Parathyroid adenoma (tissue), 2 donors: ENCODE measurements around the gene BRD3.

Experiments
- H2AFZ ChIP-seq: fragments of 300-600 bp; sonication (generic); one replicate; pipeline ENCODE4 v1.7.0; 2017; ENCODE audit warnings: antibody characterized with exemption, mild to moderate bottlenecking
- H3K27ac ChIP-seq: fragments of 300-600 bp; sonication (generic); one replicate; pipeline ENCODE4 v1.7.0; 2017
- H3K27me3 ChIP-seq: fragments of 300-600 bp; sonication (generic); one replicate; pipeline ENCODE4 v1.7.0; 2017; ENCODE audit warnings: low read length; ENCODE audit not compliant: control insufficient read depth, insufficient read depth
- H3K36me3 ChIP-seq: fragments of 300-600 bp; sonication (generic); one replicate; pipeline ENCODE4 v1.7.0; 2017; ENCODE audit warnings: low read length; ENCODE audit not compliant: control insufficient read depth, insufficient read depth
- H3K4me1 ChIP-seq: fragments of 300-600 bp; sonication (generic); one replicate; pipeline ENCODE4 v1.7.0; 2017; ENCODE audit warnings: control low read depth
- H3K4me2 ChIP-seq: fragments of 300-600 bp; sonication (generic); one replicate; pipeline ENCODE4 v1.7.0; 2017; ENCODE audit warnings: low read length
- H3K4me3 ChIP-seq: fragments of 300-600 bp; sonication (generic); one replicate; pipeline ENCODE4 v1.7.0; 2017; ENCODE audit warnings: low read depth, low read length
- H3K79me2 ChIP-seq: fragments of 300-600 bp; sonication (generic); one replicate; pipeline ENCODE4 v1.7.0; 2017; ENCODE audit warnings: control low read depth
- H3K9ac ChIP-seq: fragments of 300-600 bp; sonication (generic); one replicate; pipeline ENCODE4 v1.7.0; 2017; ENCODE audit warnings: mild to moderate bottlenecking
- H3K9me3 ChIP-seq: fragments of 300-600 bp; sonication (generic); one replicate; pipeline ENCODE4 v1.7.0; 2017; ENCODE audit warnings: low read length; ENCODE audit not compliant: control insufficient read depth
- CTCF ChIP-seq: fragments of 300-600 bp; sonication (generic); IDR thresholded peaks from one replicate; pipeline ENCODE4 v1.7.0; 2017; ENCODE audit warnings: antibody characterized with exemption, mild to moderate bottlenecking
- donor health status: primary hyperparathyroidism.

The BRD3 gene

GRCh38 chr9:134045841-134046544 lies 21.8 kb downstream of the BRD3 start:
- TF ChIP-seq CTCF, result no peak
- Histone ChIP-seq H3K27me3 (no peaks in the 10 kb centered on the region), H3K4me1 (no peaks in the 10 kb centered on the region), H2AFZ (no peak overlapping the region), H3K4me2 (no peak overlapping the region), H3K9me3 (no peaks in the 10 kb centered on the region), H3K9ac (no peak overlapping the region), H3K4me3 (no peak overlapping the region), H3K27ac (no peak overlapping the region), H3K79me2 (no peaks in the 10 kb centered on the region), H3K36me3 (no peaks in the 10 kb centered on the region)

GRCh38 chr9:134044944-134045343 lies 22.9 kb downstream of the BRD3 start:
- Histone ChIP-seq H2AFZ (no peak overlapping the region), H3K36me3 (no peaks in the 10 kb centered on the region), H3K27ac (no peak overlapping the region), H3K79me2 (no peaks in the 10 kb centered on the region), H3K27me3 (no peaks in the 10 kb centered on the region), H3K4me3 (no peak overlapping the region), H3K9ac (no peak overlapping the region), H3K4me2 (no peak overlapping the region), H3K4me1 (no peaks in the 10 kb centered on the region), H3K9me3 (no peaks in the 10 kb centered on the region)
- TF ChIP-seq CTCF, result no peak

DNA sequence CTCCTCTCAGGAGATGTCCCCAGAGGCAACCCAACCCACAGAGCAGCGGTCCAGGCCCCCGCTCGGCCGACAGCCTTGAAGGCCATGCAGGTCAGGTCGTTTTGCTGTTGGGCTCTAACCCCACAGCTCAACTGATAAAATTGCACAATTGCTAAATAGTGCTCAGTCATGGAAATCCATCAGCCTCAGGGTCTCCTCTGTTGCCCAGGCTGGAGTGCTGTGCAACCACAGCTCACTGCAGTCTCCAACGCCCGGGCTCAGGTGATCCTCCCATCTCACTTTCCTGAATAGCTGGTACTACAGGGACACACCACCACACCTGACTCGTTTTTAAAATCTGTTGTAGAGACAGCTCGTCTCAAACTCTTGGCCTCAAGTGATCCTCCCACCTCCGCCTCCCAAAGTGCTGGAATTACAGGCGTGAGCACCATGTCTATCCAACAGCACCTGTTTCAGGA lies 24.3 kb downstream of the BRD3 start:
- no peaks in the 10 kb centered on the region for H3K9me3 ChIP-seq
- no peak for TF ChIP-seq CTCF
- H3K27ac ChIP-seq, result no peak overlapping the region
- no peaks in the 10 kb centered on the region for H3K4me1 ChIP-seq
- no peaks in the 10 kb centered on the region for H3K27me3 ChIP-seq
- H3K4me2 ChIP-seq, result no peak overlapping the region
- no peaks in the 10 kb centered on the region for H3K36me3 ChIP-seq
- H3K4me3 ChIP-seq, result no peak overlapping the region
- no peak overlapping the region for H2AFZ ChIP-seq
- H3K9ac ChIP-seq, result no peak overlapping the region
- H3K79me2 ChIP-seq, result no peaks in the 10 kb centered on the region

DNA sequence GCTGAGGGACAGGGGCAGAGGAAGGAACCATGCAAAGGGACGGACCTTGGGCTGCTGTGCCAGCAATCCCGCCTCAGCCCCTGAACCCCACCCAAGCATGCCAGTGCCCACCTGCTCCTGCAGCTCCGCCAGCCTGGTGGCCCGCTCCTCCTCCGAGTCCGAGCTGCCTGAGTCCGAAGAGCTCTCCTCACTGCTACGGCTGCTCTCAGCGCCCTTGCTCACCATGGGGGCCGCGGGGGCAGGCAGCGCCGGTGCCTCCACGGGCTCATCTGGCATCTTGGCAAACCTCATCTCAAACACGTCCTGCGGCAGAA lies 26.2 kb downstream of the BRD3 start:
- no peaks in the 10 kb centered on the region for H3K79me2 ChIP-seq
- no peak overlapping the region for H3K27ac ChIP-seq
- no peaks in the 10 kb centered on the region for H3K36me3 ChIP-seq
- no peaks in the 10 kb centered on the region for H3K4me1 ChIP-seq
- no peak overlapping the region for H3K4me2 ChIP-seq
- no peaks in the 10 kb centered on the region for H3K27me3 ChIP-seq
- H3K4me3 ChIP-seq, result no peak overlapping the region
- H3K9me3 ChIP-seq, result no peaks in the 10 kb centered on the region
- TF ChIP-seq CTCF, result no peak
- H3K9ac ChIP-seq, result no peak overlapping the region
- no peak overlapping the region for H2AFZ ChIP-seq
